HG02970 (cell line): ENCODE results near the gene SNAPC1.
"Not testable (repeated sequence)": the region's sequence is repeated elsewhere in the genome, so short reads cannot be mapped to it uniquely, and the experiment has no call there.

Experiments
- ATAC-seq: cut with Tn5 transposase; IDR thresholded peaks from one replicate; pipeline ENCODE4 v1.9.1; 2021; ENCODE audit warnings: mild to moderate bottlenecking, moderate library complexity, moderate number of reproducible peaks; ENCODE audit not compliant: unreplicated experiment, low FRiP score

Gene SNAPC1

GRCh38 chr14:61749264-61749663 lies 13.0 kb upstream of the SNAPC1 start:
- ATAC-seq: no peak

DNA sequence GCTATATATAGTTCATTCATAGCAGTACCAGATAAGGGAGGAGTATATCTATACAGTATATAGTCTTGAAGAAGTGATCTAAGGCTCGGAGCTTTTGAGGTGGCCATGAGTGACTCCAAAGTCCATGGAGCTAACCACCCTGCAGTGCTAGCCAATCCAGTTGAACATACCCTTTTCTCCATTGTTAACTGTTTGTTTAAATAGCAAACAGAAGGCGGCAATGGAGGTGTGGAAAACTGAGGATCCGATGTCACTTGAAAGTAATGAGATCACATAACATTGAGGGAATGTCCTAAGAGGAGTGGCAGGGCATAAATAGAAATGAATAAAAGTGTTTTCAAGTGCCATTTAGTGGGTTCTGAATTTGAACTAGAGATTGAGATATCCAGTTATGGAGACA lies 12.4 kb upstream of the SNAPC1 start:
- ATAC-seq: no peak

GRCh38 chr14:61750708-61751474 lies 11.3 kb upstream of the SNAPC1 start:
- ATAC-seq: peak; percentile 91

DNA sequence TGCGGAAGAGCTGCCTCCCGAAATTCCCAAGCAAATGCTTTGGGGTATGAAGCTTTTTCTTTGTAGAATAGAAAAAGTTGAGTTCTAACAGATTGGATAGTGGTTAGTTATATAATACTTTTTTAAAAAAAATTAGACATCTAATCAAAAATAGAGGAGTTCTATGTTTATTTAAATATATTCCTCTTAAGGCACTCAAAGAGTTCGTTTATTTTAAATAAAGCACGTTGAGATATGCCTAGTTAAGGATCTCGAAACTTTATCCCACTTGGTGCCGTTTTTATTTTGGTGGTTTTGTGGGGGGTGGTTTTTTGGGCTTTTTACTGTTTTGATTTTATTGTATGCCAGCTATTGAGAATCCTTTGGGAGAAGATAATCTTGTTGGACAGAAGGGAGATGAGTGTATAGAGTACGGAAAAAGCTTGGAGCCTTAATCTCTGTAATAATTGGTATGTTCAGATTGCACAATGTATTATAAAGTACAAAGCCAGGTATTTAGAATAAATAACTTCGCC lies 10.7 kb upstream of the SNAPC1 start:
- ATAC-seq: no peak

DNA sequence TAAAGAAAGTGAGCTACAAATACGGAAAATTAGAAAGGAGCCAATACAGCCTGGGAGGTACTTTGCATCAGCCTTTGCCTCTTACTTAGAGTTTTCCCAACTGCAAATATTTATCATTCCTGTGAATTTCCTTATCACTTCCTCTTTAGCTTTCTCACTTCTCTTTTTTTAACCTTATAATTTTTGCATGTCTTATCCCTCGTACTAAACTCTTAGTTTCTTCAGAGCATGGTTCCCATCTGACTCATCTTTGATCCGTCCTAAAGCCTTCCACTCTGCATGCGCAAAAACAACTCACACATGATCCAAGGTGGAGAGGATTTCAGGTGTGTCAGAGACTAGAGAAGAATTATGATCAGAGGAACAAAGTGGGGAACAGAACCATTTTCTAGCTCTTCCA lies 9.6 kb upstream of the SNAPC1 start:
- ATAC-seq: no peak

DNA sequence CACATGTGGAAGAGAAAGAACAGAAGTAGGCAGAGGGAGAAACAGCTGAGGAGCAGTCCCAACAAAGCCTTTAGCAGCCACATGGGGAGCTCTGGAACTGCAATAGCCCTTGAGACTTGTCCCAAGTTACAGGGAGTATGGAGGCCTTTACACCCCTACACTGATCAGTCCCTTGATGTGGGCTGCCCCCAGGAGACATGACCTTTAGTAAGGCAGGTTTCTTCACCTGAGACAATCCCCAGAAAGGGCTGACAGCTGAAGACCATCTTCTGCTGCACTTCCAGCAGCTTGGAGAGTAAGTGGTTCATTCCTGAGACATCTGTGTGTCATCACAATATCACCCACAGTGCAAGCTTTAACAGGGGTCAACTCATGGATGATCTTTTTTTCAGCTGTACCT lies 8.6 kb upstream of the SNAPC1 start:
- no peak for ATAC-seq

DNA sequence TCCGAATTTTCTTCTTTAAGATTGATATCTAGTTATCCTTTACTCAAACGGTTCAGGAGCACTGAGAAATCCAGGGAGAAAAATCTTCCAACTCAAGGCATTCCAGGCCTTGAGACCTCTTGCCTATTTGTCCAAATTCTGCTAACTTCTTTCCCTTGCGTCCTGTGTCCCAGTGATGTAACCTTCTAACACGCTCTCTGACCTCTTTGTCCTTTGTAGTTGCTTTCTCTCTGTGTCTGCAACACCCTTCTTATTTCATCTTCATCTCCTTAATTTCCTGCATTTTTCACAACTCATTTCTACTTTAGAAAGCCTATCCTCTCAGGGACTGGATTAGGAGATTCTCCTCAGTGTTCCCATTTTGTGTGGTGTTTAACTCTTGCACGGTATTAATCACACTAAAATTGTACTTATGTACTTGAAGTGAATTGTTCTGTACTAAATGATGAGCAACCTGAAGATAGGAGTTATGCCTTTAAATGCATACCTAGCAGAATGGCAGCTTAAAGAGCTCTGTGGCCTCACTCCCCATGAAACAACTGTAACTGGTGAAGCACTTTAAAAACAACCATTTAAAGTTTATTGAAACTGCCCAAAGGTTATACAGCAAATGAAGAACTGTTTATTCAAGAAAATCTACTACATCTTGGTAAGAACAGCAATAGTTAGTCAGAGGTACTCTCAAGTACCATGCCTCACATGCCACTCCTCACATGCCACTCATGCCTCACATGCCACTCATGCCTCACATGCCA lies 7.4 kb upstream of the SNAPC1 start:
- ATAC-seq: no peak

- ATAC-seq: not testable (repeated sequence)
Observed at GRCh38 chr14:61755382-61755742, 6.9 kb upstream of the SNAPC1 start.

DNA sequence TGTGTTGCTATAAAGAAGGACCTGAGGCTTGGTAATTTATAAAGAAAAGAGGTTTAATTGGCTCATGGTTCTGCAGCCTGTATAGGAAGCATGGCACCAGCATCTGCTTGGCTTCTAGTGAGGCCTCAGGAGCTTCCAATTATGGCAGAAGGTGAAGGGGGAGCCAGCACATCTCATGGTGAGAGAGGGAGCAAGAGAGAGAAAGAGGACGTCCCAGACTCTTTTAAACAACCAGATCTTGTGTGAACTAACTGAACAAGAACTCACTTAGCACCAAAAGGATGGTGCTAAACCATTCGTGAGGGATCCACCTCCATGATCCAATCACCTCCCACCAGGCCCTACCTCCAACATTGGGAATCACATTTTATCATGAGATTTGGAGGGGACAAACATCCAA lies 6.1 kb upstream of the SNAPC1 start:
- no peak for ATAC-seq

- no peak for ATAC-seq
Observed at GRCh38 chr14:61759878-61760277, 2.3 kb upstream of the SNAPC1 start.

- no peak for ATAC-seq
Observed at GRCh38 chr14:61761557-61761956, 663 bp upstream of the SNAPC1 start.

- ATAC-seq: no peak
Observed at GRCh38 chr14:61764342-61765122, 2.3 kb downstream of the SNAPC1 start.

- no peak for ATAC-seq
Observed at GRCh38 chr14:61765225-61765943, 3.2 kb downstream of the SNAPC1 start.

GRCh38 chr14:61766151-61766550 lies 3.9 kb downstream of the SNAPC1 start:
- no peak for ATAC-seq

DNA sequence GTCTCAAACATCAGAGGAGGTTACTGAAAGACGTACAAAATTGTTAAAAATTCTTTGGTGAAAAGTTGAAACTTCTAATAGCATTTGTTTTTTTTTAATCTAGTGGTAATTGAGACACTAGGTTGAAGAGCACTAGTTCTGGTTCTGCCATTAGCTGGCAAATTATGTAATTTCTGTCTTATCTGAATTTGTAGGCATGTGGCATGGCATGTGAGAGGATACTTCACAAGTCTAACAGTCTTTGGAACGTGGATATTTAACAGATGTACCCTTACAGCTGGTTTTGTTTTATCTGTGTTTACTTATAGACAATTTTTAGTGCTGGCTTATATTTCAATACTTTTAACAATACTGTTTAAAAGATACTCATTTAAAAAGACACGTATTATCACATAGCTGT lies 6.0 kb downstream of the SNAPC1 start:
- ATAC-seq: no peak

GRCh38 chr14:61769893-61770292 lies 7.7 kb downstream of the SNAPC1 start:
- no peak for ATAC-seq

DNA sequence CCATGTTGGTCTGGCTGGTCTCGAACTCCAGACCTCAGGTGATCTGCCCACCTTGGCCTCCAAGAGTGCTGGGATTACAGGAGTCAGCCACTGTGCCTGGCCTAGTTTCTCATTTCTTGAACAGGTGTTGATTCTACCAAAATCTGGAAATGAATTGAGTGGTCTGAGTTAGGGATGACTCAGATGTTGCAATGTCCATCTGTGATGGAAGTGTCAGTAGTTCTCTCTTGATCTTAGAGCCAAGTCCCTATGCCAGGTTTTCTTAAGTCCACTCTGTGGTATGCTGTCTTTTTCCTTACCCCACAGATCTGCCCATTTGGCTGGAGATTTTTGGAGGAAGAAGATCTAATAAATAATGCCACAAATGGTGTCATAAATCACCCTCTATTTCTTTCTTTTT lies 12.6 kb downstream of the SNAPC1 start:
- no peak for ATAC-seq

- ATAC-seq: no peak
Observed at GRCh38 chr14:61780125-61780524, 17.9 kb downstream of the SNAPC1 start.

DNA sequence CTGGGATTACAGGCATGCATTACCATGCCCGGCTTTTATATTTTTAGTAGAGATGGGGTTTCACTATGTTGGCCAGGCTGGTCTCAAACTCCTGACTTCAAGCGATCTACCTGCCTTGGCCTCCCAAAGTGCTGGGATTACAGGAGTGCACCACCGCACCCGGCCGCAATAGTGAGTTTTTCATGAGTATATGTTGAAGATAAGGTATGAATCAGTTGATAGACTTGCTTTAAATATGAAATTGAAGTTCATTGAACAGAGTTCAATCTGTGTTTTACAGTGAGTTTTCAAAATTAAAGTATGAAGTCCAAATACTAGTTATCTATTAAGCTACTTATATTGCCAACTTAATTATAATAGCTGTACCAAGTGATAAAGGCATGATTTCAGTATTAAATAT lies 35.1 kb downstream of the SNAPC1 start:
- ATAC-seq: no peak

DNA sequence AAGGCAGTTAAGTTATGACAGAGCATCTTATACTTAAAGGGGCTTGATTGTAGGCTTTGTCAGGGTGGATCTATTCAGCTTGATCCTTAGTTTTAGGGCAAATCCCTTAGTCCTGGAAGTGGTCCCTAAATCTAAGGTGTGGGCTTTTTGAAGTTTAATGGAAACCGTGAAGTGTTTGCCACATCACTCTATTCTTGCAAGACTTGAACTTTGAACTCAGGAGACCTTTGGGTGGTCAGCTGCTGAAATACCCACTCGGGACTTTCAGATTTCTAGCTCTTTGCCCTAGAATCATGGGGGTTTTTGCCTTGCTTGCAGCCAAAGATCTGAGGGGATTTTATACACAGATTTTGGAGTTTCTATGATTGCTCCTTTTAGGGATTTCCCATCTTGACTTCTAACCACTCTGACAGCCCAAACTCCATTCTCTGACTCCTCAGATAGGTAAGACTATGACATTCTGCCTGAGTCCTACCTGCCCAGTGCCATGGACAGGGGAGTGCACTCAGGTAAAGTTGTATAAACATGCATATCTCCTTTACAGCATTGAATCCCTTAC lies 39.9 kb downstream of the SNAPC1 start:
- ATAC-seq: no peak
